Measurements from ENCODE around the gene NXT2.

- TF ChIP-seq EP300 (IDR thresholded peaks at IDR 0.05; ENCODE audit: borderline replicate concordance), result no peak
- TF ChIP-seq NFIC (IDR thresholded peaks at IDR 0.05), result no peak
- no peak for TF ChIP-seq YY1 (IDR thresholded peaks at IDR 0.05; ENCODE audit: low read depth)
- no peak for TF ChIP-seq TAF1 (IDR thresholded peaks at IDR 0.05; ENCODE audit: low read depth)
- no peak for TF ChIP-seq MAX (IDR thresholded peaks at IDR 0.05)
- no peak for TF ChIP-seq REST (IDR thresholded peaks at IDR 0.05; ENCODE audit: low read depth)
- TF ChIP-seq CEBPB (IDR thresholded peaks at IDR 0.05), result no peak
These were observed 42.3 kb downstream of the NXT2 start for GRCh38 chrX:109578916-109579315.

All from Ishikawa (cell line).